GM11168 (cell line): ENCODE measurements around the gene ATP5MG.

Experiments used
- in situ Hi-C: fragments of 300-500 bp; cut with MboI; formaldehyde crosslinking; loops from one replicate; pipeline ENCODE4 v1.12.0; 2022; ENCODE audit warnings: low sequenced_read_pairs; ENCODE audit not compliant: unreplicated experiment

The ATP5MG gene

DNA sequence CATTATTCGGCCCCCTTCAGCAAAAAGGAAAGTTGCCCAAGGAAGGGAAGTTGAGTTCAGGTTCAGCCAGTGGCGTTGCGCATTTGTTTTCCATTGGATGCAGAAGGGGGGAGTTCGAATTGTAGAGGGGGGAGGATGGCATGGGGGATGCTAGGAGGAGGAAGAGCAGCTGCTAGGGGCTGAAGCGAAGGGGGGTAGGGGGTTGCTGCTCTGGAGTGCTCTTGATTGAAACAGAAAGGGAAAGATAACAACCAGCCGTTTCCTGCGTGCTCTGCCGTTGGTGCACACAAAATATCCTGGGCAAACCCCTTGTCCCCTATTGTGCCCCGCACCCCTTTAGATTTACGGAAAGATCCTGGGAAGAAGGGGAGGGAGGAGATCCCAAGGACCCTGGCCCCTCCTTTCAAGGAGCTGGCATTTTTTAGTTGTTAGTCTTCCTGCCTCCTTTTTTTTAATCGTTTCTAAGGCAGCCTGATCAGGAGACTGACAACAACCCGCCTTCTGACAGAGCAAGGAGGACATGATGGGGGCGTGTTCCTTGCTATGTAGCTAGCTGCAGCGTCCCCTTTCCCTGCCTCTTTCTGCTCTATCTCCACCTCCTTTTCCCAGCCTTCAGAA is 37.0 kb downstream of the ATP5MG start:
- in situ Hi-C loops: no loop called here

DNA sequence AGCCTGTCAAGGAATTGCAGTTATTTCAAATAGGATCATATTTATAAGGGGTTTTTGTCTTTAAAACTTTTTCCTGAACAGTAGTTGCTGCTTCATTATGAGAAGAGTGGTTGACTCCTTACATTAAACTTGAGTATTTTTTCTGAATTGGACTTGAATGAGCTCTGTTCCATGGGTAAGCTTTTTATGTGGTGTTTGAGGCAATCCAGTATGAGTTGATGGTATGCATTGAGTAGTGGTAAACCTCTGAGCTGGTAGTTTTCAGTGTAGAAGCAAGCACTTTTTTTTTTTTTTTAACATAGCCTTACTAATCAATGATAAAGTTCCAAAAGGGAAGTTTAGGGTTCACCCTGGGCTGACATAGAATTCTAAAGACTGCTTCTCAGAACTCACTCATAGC is 38.2 kb downstream of the ATP5MG start:
- in situ Hi-C loops: no loop called here

DNA sequence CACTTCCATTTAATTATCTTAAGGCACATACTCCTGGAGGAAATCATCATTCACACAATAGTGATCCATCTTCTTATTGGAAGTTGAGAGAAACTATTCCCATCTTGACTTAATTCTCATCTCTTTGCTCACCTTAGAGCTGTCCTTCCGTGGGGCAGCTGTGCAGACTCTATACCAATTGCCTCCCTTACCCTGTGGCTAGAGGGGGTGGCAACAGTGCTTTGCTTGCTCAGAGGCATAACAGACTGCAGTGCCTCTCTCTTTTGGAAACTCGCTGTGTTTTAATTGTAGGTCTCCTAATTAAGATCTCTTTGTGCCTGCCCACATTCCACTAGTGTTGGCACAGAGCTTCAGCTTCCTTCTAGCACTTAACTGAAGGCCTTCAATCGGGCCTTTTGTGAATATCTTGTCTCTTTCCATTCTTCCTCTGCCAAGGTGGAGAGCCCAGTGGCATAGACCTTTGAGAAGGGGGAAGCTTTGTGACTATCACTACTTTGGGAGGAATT is 40.4 kb downstream of the ATP5MG start:
- in situ Hi-C loops: no loop called here

DNA sequence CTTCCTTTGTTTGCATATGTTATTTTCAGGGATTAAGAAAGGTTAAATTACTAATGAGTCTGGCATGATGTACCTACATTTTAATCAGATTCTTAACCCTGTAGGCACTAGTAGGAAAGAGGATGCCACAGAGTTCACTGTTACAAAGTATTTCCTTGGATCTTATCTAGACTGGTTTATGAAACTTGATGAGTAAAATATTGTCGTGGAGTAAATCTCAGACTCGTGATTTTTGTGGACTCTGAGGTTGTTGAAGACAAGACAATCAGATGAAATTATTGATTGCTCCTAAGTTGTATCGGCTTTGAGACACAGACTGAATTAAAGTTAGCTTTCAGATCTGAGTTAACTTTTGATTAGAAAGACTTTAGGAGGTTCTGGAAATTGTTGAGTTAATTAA is 40.9 kb downstream of the ATP5MG start:
- in situ Hi-C loops: no loop called here

DNA sequence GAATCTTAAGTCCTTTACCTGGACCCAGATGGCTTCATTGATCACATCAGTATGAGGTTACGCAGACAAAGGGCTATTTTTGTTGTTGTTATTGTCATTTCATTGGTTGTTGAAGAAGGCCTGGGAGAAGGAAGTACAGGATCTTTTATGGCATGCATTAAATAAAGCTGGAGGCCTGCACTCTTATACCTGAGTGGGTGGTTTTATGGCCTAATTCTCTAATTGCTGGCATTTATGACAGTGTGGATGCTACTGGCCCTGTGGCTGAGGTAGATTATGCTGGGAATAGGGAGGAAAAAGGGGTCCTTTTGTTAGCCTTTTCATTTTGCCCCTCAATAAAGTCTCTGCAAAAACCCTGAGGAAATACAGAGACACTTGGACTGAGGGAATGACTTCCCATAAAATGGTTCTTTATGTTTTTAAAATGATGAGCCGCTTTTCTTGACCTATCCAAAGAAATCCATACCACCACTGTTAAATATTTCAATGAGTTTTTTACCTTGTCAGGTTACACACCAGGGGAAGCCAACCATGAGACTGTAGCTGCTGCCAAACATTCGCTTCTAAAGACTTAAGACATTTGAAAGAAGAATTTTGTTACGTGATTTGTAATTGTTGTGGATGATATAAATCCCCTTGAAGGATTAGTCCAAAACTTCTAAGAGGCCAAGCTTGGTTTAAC is 41.6 kb downstream of the ATP5MG start:
- in situ Hi-C loops: no loop called here

DNA sequence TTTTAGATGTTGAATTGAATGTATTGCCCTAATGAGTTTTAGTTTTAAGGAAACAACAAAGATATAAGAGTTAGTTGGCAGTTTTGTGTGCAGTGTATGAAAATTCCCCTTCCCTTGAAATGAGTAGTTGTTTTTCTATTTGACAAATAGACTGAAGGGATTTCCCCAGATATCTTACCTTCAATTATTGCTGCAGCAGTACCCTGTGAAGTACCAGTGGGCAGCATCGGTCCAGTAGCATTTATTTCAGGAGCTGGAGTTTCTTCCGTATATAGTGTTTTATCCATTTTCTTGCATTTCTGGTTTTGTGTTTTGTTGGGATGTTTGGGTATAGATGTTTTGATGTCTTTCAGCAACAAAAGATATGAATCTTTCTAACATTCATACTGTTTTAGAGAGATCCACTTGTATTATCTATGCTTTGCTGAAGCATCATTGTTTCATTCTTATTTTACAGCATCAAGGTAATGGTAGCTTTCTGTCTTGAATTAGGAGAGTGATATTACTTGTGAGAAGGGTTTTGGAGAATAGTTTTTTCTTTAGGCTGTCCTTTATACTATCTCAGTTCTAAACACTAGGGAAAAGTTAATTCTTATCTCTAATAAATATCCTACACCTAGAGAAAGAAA is 42.3 kb downstream of the ATP5MG start:
- in situ Hi-C loops: no loop called here

DNA sequence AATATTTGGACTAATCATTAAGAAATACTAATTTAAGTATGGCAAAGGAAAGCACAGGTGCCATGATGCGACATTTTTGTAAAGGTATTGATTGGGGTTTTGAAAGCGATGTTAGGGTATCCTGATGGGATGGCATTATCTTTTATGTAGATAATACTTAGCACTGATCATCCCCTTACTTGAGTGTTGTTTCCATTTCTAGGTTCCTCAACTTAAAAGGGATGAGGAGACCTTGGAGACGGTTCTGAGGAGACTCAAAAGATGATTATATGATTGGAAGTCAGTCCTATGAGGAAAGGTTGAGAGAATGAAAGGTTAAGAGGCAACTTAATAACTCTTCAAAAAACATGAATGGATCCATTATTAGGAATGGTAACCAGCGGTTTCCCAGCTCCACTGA is 46.0 kb downstream of the ATP5MG start:
- in situ Hi-C loops: no loop called here

DNA sequence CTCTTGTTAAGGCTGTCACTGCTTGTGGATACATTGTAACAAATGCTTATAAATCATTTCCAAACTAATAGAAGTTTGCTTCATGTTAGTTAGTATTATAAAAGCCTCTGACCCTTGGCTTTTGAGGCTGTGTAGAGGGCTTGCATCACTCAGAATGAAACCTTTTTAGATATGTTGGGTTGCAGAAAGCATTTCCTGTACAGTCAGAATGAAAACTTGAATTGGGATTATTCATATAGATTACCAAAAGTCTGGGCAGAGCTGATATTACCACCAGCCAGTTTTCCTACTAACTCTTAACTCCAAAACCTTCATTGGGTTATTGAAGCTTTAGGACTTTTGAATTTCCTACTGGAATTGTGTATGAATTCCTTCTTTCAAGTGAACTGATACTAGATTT is 46.9 kb downstream of the ATP5MG start:
- in situ Hi-C loops: no loop called here

DNA sequence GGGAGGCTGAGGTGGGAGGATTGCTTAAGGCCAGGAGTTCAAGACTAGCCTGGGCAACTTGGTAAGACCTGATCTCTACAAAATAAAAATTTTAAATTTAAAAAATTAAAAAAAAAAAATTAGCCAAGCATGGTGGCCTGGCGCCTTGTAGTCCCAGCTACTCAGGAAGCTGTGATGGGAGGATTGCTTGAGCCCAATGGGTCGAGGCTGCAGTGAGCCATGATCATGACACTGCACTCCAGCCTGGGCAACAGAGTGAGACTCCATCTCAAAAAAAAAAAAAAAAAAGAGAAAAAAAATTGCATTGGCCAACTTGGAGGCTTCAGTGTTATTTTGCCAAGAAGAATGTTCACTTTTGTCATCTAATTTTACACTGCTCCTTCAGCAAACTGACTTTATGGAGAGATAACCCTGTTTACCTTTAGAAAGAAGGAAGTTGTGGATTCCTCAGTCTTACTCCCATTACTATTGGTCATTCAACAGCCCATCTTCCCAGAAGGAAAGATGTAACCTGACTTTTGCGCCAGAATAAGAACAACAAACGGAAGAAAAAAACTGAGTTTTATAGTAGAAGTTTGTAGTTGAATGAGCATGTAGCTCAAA is 48.0 kb downstream of the ATP5MG start:
- in situ Hi-C loops: no loop called here

DNA sequence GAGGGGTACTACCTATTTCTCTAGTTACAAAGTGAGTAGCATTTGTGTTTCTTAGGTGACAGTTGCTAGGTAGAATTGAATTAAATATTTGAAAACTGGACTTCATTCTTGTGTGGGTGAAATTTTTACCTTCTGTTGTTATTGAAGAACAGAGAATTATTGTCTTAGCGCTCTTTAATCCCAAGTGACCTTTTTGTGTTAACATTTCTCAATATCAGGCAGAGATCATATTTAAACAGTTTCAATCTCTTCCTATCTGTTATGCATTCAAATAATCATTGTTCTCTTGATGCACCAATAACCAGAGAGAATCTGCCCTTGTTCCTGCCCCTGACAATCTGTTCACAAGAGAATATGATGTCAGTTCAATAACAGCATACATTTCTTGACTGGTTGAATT is 49.0 kb downstream of the ATP5MG start:
- in situ Hi-C loops: no loop called here
